HepG2 (cell line): ENCODE results near the gene SLC23A2. TPM values are rescaled to one million over a fixed set of nuclear protein-coding genes. Genes with fewer than 3 reads are reported as not detected.

Source experiments
- AGO2 ChIP-seq: fragments of 200-400 bp; formaldehyde crosslinking; optimal IDR thresholded peaks from 2 replicates; pipeline ENCODE3; 2017; ENCODE audit warnings: mild to moderate bottlenecking, low read depth, low read length, moderate library complexity
- CEBPB ChIP-seq: IDR thresholded peaks from 2 replicates; pipeline ENCODE4 v1.6.1; 2011; ENCODE audit warnings: low read depth, low read length, improper control_type of control experiment, borderline replicate concordance
- ETV5 ChIP-seq: IDR thresholded peaks from 2 replicates; pipeline ENCODE4 v1.6.1; 2018; ENCODE audit warnings: missing biosample characterization, missing genetic modification reagents, inconsistent platforms, borderline replicate concordance
- FOXC1 ChIP-seq: sonication (generic); formaldehyde crosslinking; IDR thresholded peaks from 2 replicates; pipeline ENCODE4 v1.8.0; 2022; ENCODE audit warnings: mild to moderate bottlenecking, missing genetic modification reagents, borderline replicate concordance
- FOXO1 ChIP-seq: sonication (generic); formaldehyde crosslinking; IDR thresholded peaks from 2 replicates; pipeline ENCODE4 v1.4.0; 2020; ENCODE audit warnings: missing genetic modification reagents
- HDAC6 ChIP-seq: fragments of 200-600 bp; sonication (generic); IDR thresholded peaks from 2 replicates; pipeline ENCODE4 v1.7.0; 2017; ENCODE audit warnings: mild to moderate bottlenecking, antibody characterized with exemption, low read length, low read depth
- KDM1A ChIP-seq: IDR thresholded peaks from 2 replicates; pipeline ENCODE4 v1.6.1; 2016; ENCODE audit warnings: missing compliant biosample characterization
- MAFF ChIP-seq: IDR thresholded peaks from 2 replicates; pipeline ENCODE4 v1.6.1; 2011; ENCODE audit warnings: low read depth, low read length, improper control_type of control experiment
- NFRKB ChIP-seq: fragments of 450-650 bp; IDR thresholded peaks from 2 replicates; pipeline ENCODE4 v1.6.1; 2017
- REPIN1 ChIP-seq: sonication (generic); formaldehyde crosslinking; IDR thresholded peaks from 2 replicates; pipeline ENCODE4 v1.8.0; 2022; ENCODE audit warnings: missing genetic modification reagents, low read depth, mild to moderate bottlenecking, borderline replicate concordance
- SIX4 ChIP-seq: sonication (generic); formaldehyde crosslinking; IDR thresholded peaks from 2 replicates; pipeline ENCODE4 v1.4.0; 2020; ENCODE audit warnings: missing genetic modification reagents
- TEAD2 ChIP-seq: sonication (generic); formaldehyde crosslinking; IDR thresholded peaks from 2 replicates; pipeline ENCODE4 v1.9.0; 2021; ENCODE audit warnings: missing genetic modification reagents
- ZNF333 ChIP-seq: sonication (generic); formaldehyde crosslinking; IDR thresholded peaks from 2 replicates; pipeline ENCODE4 v1.4.0; 2020; ENCODE audit warnings: mild to moderate bottlenecking, missing genetic modification reagents, borderline replicate concordance
- ZNF337 ChIP-seq: sonication (generic); formaldehyde crosslinking; IDR thresholded peaks from 2 replicates; pipeline ENCODE4 v1.5.1; 2020; ENCODE audit warnings: missing genetic modification reagents, low read depth, mild to moderate bottlenecking, borderline replicate concordance
- ZNF383 ChIP-seq: sonication (generic); formaldehyde crosslinking; IDR thresholded peaks from 2 replicates; pipeline ENCODE4 v1.4.0; 2020; ENCODE audit warnings: missing genetic modification reagents, mild to moderate bottlenecking, borderline replicate concordance
- ZSCAN12 ChIP-seq: sonication (generic); formaldehyde crosslinking; IDR thresholded peaks from 2 replicates; pipeline ENCODE4 v1.9.0; 2021; ENCODE audit warnings: mild to moderate bottlenecking, missing genetic modification reagents
- ZSCAN25 ChIP-seq: sonication (generic); formaldehyde crosslinking; IDR thresholded peaks from 2 replicates; pipeline ENCODE4 v1.8.0; 2022; ENCODE audit warnings: mild to moderate bottlenecking, missing genetic modification reagents
- polyA plus RNA-seq, 8 experiments: library from polyadenylated mRNA; depleted of rRNA in 3 of 8; stranded (reverse) in 7 of 8; unstranded in 1 of 8; fragments of >200 nt; fragmentation: Illumina TruSeq in 4 of 8; extraction: Trizol in 4 of 8; gene quantifications; 2 replicates each; pipeline versions ENCODE4 v1.2.1 to v1.2.3, GENCODE V29; 2011 to 2016; ENCODE audit warnings: low read depth in 4 of 8, missing spikeins in 1 of 8, mixed read lengths in 1 of 8; ENCODE audit not compliant: insufficient read depth in 1 of 8
- total RNA-seq, 5 experiments: library from RNA; depleted of rRNA; stranded (reverse); fragments of >200 nt; fragmentation: Illumina TruSeq; extraction: Trizol; gene quantifications; 2 replicates each; pipeline ENCODE4 v1.2.3, GENCODE V29; 2016; ENCODE audit warnings: low read depth in 1 of 5
- TF ChIP-seq, protein P1 (sequence below): sonication (generic); formaldehyde crosslinking; IDR thresholded peaks from 2 replicates; pipeline ENCODE4 v1.8.0; 2022; ENCODE audit warnings: mild to moderate bottlenecking, missing genetic modification reagents; ENCODE audit not compliant: insufficient replicate concordance
- TF ChIP-seq, protein P2 (sequence below): sonication (generic); formaldehyde crosslinking; IDR thresholded peaks from 2 replicates; pipeline ENCODE4 v1.4.0; 2020; ENCODE audit warnings: mild to moderate bottlenecking, missing genetic modification reagents
- TF ChIP-seq, protein P3 (sequence below): sonication (generic); formaldehyde crosslinking; conservative IDR thresholded peaks from 2 replicates; pipeline ENCODE4 v1.5.0; 2020; ENCODE audit warnings: missing genetic modification reagents
- TF ChIP-seq, protein P4 (sequence below): sonication (generic); formaldehyde crosslinking; IDR thresholded peaks from 2 replicates; pipeline ENCODE4 v1.9.0; 2021; ENCODE audit warnings: missing genetic modification reagents, borderline replicate concordance
- TF ChIP-seq, protein P5 (sequence below): sonication (generic); formaldehyde crosslinking; IDR thresholded peaks from 2 replicates; pipeline ENCODE4 v1.4.0; 2020; ENCODE audit warnings: mild to moderate bottlenecking, missing genetic modification reagents
- TF ChIP-seq, protein P6 (sequence below): sonication (generic); formaldehyde crosslinking; IDR thresholded peaks from 2 replicates; pipeline ENCODE4 v1.5.0; 2020; ENCODE audit warnings: missing genetic modification reagents

The SLC23A2 gene
- total and polyA plus RNA-seq, 2 of the 13 experiments (the other 11 are each of a cell fraction or from before 2014, with no cell fraction given) = 42.2 to 51.2 TPM

DNA sequence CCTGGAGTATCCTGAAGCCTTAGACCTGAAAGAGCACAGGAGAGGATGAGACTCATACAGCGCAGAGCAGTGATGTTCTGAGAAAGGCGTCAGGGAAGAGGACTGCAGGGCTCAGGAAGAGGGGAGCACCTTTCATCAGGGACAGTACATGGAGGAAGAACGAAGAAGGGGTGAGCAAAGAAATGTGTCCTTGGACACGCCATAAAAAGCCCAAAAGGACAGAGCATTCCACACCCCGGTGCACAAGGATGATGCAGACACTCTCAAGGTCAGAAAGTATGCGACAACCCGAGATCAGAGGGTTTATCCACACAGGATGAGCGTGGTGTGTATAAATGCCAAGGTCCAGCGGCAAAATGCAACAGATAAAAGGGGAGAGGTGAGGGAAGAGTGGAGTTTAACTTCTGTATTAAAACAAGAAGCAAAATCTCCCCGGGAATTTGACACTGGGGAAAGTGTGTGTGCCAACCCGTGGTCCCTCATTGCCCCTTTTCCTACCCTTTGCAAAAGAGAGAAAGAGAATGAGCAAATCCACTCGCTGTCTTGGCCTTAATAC, 64.4 kb downstream of the SLC23A2 start (continued):
- TF ChIP-seq TEAD2 = no peak
- peak; percentile 92 for TF ChIP-seq FOXO1
- TF ChIP-seq, protein P1, sequence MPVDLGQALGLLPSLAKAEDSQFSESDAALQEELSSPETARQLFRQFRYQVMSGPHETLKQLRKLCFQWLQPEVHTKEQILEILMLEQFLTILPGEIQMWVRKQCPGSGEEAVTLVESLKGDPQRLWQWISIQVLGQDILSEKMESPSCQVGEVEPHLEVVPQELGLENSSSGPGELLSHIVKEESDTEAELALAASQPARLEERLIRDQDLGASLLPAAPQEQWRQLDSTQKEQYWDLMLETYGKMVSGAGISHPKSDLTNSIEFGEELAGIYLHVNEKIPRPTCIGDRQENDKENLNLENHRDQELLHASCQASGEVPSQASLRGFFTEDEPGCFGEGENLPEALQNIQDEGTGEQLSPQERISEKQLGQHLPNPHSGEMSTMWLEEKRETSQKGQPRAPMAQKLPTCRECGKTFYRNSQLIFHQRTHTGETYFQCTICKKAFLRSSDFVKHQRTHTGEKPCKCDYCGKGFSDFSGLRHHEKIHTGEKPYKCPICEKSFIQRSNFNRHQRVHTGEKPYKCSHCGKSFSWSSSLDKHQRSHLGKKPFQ = peak; percentile 92
- TF ChIP-seq ZNF337 = no peak
- TF ChIP-seq, protein P2, sequence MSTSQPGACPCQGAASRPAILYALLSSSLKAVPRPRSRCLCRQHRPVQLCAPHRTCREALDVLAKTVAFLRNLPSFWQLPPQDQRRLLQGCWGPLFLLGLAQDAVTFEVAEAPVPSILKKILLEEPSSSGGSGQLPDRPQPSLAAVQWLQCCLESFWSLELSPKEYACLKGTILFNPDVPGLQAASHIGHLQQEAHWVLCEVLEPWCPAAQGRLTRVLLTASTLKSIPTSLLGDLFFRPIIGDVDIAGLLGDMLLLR (CRISPR knock-in tag) = no peak
- peak; percentile 71 for TF ChIP-seq KDM1A (CRISPR knock-in tag)
- no peak for TF ChIP-seq AGO2
- no peak for TF ChIP-seq NFRKB
- TF ChIP-seq, protein P3, sequence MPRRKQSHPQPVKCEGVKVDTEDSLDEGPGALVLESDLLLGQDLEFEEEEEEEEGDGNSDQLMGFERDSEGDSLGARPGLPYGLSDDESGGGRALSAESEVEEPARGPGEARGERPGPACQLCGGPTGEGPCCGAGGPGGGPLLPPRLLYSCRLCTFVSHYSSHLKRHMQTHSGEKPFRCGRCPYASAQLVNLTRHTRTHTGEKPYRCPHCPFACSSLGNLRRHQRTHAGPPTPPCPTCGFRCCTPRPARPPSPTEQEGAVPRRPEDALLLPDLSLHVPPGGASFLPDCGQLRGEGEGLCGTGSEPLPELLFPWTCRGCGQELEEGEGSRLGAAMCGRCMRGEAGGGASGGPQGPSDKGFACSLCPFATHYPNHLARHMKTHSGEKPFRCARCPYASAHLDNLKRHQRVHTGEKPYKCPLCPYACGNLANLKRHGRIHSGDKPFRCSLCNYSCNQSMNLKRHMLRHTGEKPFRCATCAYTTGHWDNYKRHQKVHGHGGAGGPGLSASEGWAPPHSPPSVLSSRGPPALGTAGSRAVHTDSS (CRISPR knock-in tag) = no peak
- no peak for TF ChIP-seq SIX4
- TF ChIP-seq, protein P4, sequence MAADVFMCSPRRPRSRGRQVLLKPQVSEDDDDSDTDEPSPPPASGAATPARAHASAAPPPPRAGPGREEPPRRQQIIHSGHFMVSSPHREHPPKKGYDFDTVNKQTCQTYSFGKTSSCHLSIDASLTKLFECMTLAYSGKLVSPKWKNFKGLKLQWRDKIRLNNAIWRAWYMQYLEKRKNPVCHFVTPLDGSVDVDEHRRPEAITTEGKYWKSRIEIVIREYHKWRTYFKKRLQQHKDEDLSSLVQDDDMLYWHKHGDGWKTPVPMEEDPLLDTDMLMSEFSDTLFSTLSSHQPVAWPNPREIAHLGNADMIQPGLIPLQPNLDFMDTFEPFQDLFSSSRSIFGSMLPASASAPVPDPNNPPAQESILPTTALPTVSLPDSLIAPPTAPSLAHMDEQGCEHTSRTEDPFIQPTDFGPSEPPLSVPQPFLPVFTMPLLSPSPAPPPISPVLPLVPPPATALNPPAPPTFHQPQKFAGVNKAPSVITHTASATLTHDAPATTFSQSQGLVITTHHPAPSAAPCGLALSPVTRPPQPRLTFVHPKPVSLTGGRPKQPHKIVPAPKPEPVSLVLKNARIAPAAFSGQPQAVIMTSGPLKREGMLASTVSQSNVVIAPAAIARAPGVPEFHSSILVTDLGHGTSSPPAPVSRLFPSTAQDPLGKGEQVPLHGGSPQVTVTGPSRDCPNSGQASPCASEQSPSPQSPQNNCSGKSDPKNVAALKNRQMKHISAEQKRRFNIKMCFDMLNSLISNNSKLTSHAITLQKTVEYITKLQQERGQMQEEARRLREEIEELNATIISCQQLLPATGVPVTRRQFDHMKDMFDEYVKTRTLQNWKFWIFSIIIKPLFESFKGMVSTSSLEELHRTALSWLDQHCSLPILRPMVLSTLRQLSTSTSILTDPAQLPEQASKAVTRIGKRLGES (CRISPR knock-in tag) = no peak
- peak; percentile 88 for TF ChIP-seq ZSCAN25 (CRISPR knock-in tag)
- TF ChIP-seq, protein P5, sequence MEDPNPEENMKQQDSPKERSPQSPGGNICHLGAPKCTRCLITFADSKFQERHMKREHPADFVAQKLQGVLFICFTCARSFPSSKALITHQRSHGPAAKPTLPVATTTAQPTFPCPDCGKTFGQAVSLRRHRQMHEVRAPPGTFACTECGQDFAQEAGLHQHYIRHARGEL (CRISPR knock-in tag) = no peak
- TF ChIP-seq MAFF = no peak
- peak; percentile 84; the same call in 1 of the 2 replicates for TF ChIP-seq ETV5 (CRISPR knock-in tag)
- TF ChIP-seq FOXC1 (CRISPR knock-in tag) = peak; percentile 75; the same call in 1 of the 2 replicates
- no peak for TF ChIP-seq ZNF383 (CRISPR knock-in tag)
- TF ChIP-seq ZNF333 = no peak
- TF ChIP-seq ZSCAN12 = no peak
- peak; percentile 69; the same call in 1 of the 2 replicates for TF ChIP-seq REPIN1
- no peak for TF ChIP-seq HDAC6
- TF ChIP-seq, protein P6, sequence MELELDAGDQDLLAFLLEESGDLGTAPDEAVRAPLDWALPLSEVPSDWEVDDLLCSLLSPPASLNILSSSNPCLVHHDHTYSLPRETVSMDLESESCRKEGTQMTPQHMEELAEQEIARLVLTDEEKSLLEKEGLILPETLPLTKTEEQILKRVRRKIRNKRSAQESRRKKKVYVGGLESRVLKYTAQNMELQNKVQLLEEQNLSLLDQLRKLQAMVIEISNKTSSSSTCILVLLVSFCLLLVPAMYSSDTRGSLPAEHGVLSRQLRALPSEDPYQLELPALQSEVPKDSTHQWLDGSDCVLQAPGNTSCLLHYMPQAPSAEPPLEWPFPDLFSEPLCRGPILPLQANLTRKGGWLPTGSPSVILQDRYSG (CRISPR knock-in tag) = no peak
- TF ChIP-seq CEBPB = no peak
